Subcutaneous abdominal adipose tissue (tissue), 5 donors: ENCODE results near the gene ASCL3.

Experiments
- H3K27ac ChIP-seq: one replicate; pipeline ENCODE4 v1.7.0; 2013; ENCODE audit warnings: low read depth, mild to moderate bottlenecking, inconsistent platforms, low read length, moderate library complexity
- H3K27me3 ChIP-seq, 5 donors: one replicate each; pipeline ENCODE4 v1.7.0; 2013; ENCODE audit warnings: low read length in 5 of 5, inconsistent platforms in 1 of 5; ENCODE audit not compliant: control insufficient read depth in 5 of 5, insufficient read depth in 4 of 5
- H3K36me3 ChIP-seq, 5 donors: one replicate each; pipeline ENCODE4 v1.7.0; 2013; ENCODE audit warnings: low read length in 5 of 5; ENCODE audit not compliant: control insufficient read depth in 5 of 5, insufficient read depth in 5 of 5
- H3K4me1 ChIP-seq, 5 donors: one replicate each; pipeline ENCODE4 v1.7.0; 2013; ENCODE audit warnings: low read length in 5 of 5, mild to moderate bottlenecking in 3 of 5, moderate library complexity in 1 of 5; ENCODE audit not compliant: control insufficient read depth in 5 of 5, insufficient read depth in 5 of 5
- H3K4me3 ChIP-seq, 5 donors: one replicate each; pipeline ENCODE4 v1.7.0; 2013; ENCODE audit warnings: low read length in 5 of 5, low read depth in 1 of 5
- H3K9ac ChIP-seq, 5 donors: one replicate each; pipeline ENCODE4 v1.7.0; 2013; ENCODE audit warnings: low read length in 5 of 5, mild to moderate bottlenecking in 4 of 5, moderate library complexity in 3 of 5
- H3K9me3 ChIP-seq, 5 donors: one replicate each; pipeline ENCODE4 v1.7.0; 2013; ENCODE audit warnings: low read length in 5 of 5; ENCODE audit not compliant: control insufficient read depth in 5 of 5
- donor health status: healthy.
- donor health status: healthy.
- donor health status: healthy.
- donor health status: healthy.
- donor health status: healthy.

Gene ASCL3

DNA sequence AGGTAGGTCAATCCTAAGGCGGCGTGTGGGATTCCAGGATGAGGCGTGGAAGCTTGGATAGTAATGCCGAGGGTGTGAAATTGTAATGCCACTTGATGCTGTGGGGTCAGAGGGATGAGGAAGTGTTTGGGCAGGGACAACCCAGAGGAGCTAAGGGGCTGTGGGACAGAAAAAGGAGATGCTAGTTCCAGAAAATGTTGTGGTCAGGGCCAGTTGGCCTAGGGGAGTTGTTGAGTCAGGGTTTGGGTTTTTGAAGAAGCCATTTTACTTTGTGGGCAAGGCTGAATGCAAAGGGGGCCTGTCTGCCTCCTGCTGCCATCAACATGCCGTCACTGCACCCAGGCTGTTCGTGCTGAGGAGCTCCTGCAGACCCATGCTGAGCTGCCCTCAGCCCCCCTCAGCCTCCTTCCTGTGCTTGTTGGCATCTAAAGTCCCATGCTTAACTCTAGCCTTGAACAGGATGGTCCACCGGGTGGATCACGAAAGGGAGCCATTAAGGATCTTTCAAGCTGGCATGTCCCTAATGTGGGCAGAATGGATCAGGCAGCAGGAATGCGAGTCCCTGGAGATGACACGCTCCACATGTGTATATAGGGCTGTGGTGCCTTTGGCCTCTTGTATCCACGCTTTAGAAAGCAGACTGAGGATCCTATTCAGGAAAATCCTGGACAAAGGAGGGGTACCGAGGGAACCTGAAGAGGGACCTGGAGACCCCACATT lies 12.2 kb downstream of the ASCL3 start:
- Histone ChIP-seq H3K36me3 (peaks cover 0 to 2% (median 0%) of the 10 kb centered on the region in 5 donors), H3K27me3 (no peaks in the 10 kb centered on the region), H3K9ac (no peak overlapping the region), H3K9me3 (no peaks in the 10 kb centered on the region), H3K4me1 (no peaks in the 10 kb centered on the region), H3K27ac (no peak overlapping the region), H3K4me3 (no peak overlapping the region)

DNA sequence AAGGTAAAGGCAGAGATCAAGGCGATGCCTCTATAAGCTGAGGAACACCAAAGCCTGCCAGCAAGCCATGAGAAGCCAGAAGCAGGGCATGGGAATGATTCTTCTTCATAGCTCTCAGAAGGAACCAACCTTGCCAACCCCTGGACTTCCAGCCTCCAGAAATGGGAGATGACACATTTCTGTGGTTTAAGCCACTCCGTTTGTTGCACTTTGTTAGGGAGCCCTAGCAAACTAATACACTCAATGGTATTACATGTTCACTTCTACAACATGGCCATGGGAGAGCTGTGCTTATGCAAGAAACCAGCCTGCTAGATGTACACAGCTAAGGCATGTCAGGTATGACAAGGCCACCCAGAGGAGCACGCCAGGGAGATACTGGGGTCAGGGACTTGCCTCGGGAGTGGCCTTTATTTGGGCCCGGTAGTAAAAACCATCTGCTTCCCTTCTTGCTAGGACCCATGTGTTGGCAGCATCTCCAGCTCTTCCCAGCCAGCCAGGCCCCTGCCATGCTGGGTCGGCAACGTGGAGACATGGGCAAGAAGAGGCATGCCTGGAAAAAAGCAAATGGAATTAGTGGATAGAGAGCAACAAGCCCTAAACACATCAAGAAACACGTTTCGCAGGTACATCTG lies 13.7 kb downstream of the ASCL3 start:
- Histone ChIP-seq H3K4me3 (no peak overlapping the region), H3K27ac (no peak overlapping the region), H3K4me1 (no peaks in the 10 kb centered on the region), H3K36me3 (peaks cover 0 to 16% (median 0%) of the 10 kb centered on the region in 5 donors), H3K27me3 (no peaks in the 10 kb centered on the region), H3K9ac (no peak overlapping the region), H3K9me3 (no peaks in the 10 kb centered on the region)

DNA sequence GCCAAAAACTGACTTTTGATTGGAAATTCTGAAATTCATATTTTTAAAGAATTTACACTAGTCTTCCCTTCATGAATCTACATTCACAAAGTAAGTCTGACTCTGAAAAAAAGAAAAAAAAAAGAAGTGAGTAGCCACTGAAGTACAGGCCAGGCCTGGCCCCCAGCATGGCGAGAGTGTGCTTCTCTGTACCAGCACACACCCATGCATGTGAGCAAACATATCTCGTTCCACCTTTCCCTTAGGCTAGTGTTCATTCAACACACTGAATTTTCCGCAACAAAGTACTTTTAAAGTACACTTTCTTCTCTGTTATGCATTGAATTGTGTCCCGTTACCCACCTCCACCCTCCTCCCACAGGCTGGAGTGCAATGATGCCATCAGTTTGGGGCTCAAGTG lies 14.6 kb downstream of the ASCL3 start:
- no peaks in the 10 kb centered on the region for H3K27me3 ChIP-seq
- no peak overlapping the region for H3K9ac ChIP-seq
- no peaks in the 10 kb centered on the region for H3K9me3 ChIP-seq

DNA sequence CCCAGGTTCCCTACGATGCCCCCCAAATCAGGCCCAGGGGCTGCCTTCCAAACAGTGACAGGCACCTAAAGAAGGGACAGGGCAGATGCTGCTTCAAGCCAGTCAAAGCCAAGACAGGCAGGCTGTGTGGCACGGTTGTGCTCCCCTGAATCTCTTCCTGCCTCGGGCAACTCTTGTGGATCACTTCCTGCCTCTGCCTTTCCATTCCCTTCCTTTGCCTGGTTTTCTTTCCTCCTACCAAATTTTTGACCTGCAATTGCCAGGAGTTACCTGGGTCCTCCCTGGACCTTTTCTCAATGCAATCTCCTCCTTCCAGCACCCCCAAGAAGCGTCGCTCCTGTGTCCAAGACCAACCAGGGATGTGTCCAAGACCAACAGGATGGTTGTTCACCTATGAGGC lies 15.6 kb downstream of the ASCL3 start:
- Histone ChIP-seq H3K4me1 (no peaks in the 10 kb centered on the region), H3K9ac (no peak overlapping the region), H3K27ac (no peak overlapping the region), H3K9me3 (no peaks in the 10 kb centered on the region), H3K36me3 (peaks cover 3 to 26% (median 9%) of the 10 kb centered on the region in 5 donors), H3K27me3 (no peaks in the 10 kb centered on the region), H3K4me3 (no peak overlapping the region)

More for the DNA sequence above, 14.6 kb downstream of the ASCL3 start:
- Histone ChIP-seq H3K4me3 (no peak overlapping the region), H3K4me1 (no peaks in the 10 kb centered on the region), H3K27ac (no peak overlapping the region), H3K36me3 (peaks cover 0 to 16% (median under 1%) of the 10 kb centered on the region in 5 donors)

DNA sequence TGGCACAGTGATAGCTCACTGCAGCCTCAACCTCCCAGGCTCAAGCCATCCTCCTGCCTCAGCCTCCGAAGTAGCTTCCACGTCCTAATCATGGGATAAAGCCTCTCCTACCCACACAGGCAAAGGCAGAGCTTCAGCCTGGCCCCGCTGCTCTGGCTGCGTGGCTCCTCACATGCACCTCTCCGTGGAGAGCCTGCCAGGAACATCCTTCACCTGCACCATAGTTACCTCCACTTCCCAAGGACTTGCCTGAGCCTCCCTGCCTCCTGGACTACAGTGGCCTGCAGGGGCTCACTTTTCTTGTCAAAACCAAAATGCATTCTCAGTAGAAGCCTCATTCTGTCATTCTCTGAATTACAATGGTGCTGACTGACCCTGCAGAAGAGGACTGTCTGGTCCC lies 16.6 kb downstream of the ASCL3 start:
- no peak overlapping the region for H3K27ac ChIP-seq
- H3K9me3 ChIP-seq, result no peaks in the 10 kb centered on the region
- H3K4me1 ChIP-seq, result no peaks in the 10 kb centered on the region
- peaks cover 3 to 36% (median 18%) of the 10 kb centered on the region in 5 donors for H3K36me3 ChIP-seq
- H3K4me3 ChIP-seq, result no peak overlapping the region
- H3K27me3 ChIP-seq, result no peaks in the 10 kb centered on the region
- no peak overlapping the region for H3K9ac ChIP-seq

DNA sequence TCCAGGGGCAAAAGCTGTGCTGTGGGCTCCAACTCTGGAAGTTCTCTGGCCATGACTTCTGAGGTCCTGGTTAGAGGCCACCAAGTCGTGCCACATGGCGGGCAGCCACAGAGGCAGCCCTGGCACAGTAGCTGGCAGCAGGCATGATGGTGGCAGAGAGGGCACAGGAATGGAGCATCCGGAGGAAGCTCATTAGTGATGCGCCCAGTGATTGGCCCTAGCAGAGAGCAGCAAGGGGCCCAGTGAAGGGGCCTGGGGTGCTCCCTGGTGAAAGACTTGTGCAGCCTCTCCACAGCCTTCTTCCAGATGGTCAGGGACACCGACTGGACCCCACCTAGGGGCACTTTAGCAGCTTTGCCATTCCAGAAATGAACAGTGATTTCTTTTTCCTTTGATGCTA lies 17.1 kb downstream of the ASCL3 start:
- H3K4me1 ChIP-seq, result no peaks in the 10 kb centered on the region
- no peak overlapping the region for H3K9ac ChIP-seq
- no peaks in the 10 kb centered on the region for H3K27me3 ChIP-seq
- H3K36me3 ChIP-seq, result peaks cover 3 to 41% (median 23%) of the 10 kb centered on the region in 5 donors
- H3K4me3 ChIP-seq, result no peak overlapping the region
- no peak overlapping the region for H3K27ac ChIP-seq
- H3K9me3 ChIP-seq, result no peaks in the 10 kb centered on the region

DNA sequence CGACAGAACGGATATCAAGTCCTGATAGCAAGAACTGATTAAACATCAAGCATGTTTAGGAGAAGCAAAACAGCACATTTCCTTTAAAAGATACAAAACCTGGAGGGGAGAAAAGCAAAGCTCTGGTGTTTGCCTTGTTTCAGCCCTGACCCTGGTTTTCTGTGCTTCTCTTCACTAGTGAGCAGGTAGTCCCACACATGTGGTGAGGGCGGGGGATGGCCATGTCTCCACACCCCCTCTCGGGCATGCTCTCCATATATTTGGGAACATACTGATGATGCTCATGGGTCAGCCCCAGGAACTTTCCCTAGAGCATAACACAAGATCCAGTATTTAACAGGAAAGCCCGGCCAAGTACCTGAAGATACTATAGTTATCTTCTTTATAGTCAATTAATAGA lies 20.1 kb downstream of the ASCL3 start:
- no peak overlapping the region for H3K9ac ChIP-seq
- H3K4me1 ChIP-seq, result peaks cover 0 to 2% (median 0%) of the 10 kb centered on the region in 5 donors
- no peaks in the 10 kb centered on the region for H3K27me3 ChIP-seq
- no peaks in the 10 kb centered on the region for H3K9me3 ChIP-seq
- no peak overlapping the region for H3K27ac ChIP-seq
- H3K4me3 ChIP-seq, result no peak overlapping the region
- peaks cover 16 to 71% (median 51%) of the 10 kb centered on the region in 5 donors for H3K36me3 ChIP-seq

DNA sequence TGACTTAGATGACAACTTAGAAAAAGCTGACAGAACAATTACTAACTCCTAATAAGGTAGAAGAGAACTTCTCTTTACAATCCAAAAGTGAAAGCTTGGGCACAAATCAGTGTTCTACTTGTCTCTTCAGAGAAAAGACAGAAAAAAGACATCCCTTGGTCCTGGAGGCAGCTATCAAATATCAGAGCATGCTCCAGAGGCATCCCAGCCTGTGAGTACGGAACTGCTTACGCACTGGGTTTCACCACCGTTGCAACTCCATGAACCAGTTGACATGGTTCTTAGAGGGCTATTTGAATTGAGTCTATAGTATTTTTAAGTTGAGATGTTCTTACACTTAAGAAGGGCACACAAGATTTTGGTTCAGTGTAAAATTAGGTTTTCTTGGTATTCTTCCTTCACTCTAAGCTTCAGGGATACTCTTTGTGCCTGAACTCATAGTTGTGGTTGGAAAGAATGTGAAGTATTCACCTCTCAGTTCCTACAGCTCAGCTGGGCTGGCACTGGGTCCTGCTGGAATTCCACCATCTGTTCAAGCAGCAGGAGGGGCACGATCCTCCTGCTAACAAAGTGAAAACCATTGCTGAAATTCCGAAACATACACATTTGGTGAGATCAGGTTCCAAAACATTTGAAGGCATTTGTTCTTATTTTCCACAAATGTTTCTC lies 25.5 kb downstream of the ASCL3 start:
- Histone ChIP-seq H3K27ac (no peak overlapping the region), H3K9me3 (no peaks in the 10 kb centered on the region), H3K4me3 (no peak overlapping the region), H3K36me3 (peaks cover 16 to 62% (median 49%) of the 10 kb centered on the region in 5 donors), H3K27me3 (no peaks in the 10 kb centered on the region), H3K4me1 (peaks cover 2 to 22% (median 18%) of the 10 kb centered on the region in 5 donors), H3K9ac (no peak overlapping the region)

DNA sequence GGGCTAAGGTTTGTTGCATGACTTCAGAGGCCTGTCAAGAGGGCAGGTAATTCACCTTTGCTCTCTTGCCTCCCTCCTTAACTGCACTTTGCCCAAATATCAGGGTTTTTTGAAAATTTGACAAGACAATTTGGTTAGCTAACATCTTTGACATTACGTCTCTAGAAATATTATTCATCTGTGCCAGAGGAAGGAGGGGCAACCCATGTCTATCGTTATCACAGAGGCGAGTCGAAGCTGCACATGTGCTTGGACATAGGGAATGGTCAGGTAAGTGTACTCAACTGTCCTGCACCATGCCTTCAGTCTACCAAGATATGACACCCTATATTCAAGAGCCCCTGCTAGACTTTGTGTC lies 28.2 kb downstream of the ASCL3 start:
- Histone ChIP-seq H3K36me3 (peaks cover 16 to 36% (median 24%) of the 10 kb centered on the region in 5 donors), H3K4me3 (peak overlapping the region in 2 of 5 donors; percentile 17 to 32), H3K9me3 (no peaks in the 10 kb centered on the region), H3K27me3 (no peaks in the 10 kb centered on the region), H3K4me1 (peaks cover 5 to 42% (median 33%) of the 10 kb centered on the region in 5 donors), H3K9ac (no peak overlapping the region), H3K27ac (no peak overlapping the region)
